HG03378 (cell line): Measurements from ENCODE around the gene SPDEF.

Experiments used
- ATAC-seq: cut with Tn5 transposase; IDR thresholded peaks from one replicate; pipeline ENCODE4 v1.9.1; 2021; ENCODE audit warnings: mild to moderate bottlenecking, moderate library complexity; ENCODE audit not compliant: unreplicated experiment

Gene SPDEF

DNA sequence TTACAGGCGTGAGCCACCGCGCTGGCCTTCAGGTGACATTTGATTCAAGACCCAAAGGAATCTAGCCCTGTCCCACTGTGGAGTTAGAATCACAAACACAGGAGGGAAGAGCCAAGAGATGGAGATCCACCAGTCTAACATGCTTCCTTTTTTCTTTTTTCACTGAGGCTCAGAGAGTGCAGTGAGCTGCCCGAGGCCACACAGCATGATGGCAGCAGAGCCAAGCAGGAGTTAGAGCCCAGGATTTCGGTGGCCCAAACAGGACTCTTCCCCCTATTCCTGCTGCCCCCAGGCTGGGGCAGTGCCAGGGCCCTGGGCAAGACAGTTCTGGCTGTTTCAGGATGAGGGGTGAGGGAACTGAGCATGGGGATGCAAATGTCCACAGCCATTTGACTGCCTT is 8.1 kb upstream of the SPDEF start:
- ATAC-seq = no peak

DNA sequence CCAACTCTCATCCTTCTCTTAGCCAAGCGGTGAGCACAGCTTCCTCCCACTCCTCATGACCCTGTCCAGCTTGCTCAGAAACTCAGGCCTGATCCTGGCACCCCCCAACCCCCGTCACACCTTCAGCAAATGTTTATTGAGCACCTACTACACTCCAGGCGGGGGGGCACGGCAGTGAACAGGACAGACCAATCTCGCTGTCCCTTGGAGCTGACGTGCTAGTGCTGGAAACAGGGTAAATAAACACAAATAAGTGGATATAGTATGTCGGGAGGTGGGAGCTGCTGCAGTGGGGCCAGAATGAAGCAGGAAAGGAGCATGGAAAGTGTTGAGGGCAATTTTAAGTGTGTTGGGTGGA is 7.4 kb upstream of the SPDEF start:
- no peak for ATAC-seq

- ATAC-seq = no peak
These were observed 6.9 kb upstream of the SPDEF start for GRCh38 chr6:34562861-34563512.

GRCh38 chr6:34562350-34562749 is 6.2 kb upstream of the SPDEF start:
- no peak for ATAC-seq

GRCh38 chr6:34561227-34561530 is 5.0 kb upstream of the SPDEF start:
- ATAC-seq = no peak

GRCh38 chr6:34560366-34561226 is 4.5 kb upstream of the SPDEF start:
- no peak for ATAC-seq

GRCh38 chr6:34559651-34560365 is 3.7 kb upstream of the SPDEF start:
- ATAC-seq = no peak

DNA sequence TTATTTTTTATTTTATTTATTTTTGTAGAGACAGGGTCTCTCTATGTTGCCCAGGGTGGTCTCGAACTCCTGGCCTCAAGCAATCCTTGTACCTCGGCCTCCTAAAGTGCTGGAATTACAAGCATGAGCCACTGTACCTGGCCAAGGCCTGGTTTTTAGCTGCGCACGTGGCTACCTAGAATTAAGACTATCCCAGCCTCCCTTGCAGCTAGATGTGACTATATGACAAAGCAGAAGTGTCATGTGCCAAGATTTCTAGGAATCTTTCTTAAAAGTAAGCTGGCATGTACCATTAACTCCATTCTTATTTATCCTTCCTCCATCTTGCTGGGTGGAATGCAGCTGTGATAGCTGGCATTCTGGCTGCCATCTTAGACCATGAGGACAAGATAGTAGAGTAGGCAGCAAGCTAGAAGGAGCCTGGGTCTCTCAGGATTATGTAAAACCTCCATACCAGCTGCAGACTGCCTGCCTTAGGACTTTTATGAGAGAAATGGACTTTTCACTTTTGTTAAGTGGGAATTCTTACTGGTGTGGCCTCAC is 2.1 kb upstream of the SPDEF start:
- no peak for ATAC-seq

- ATAC-seq = no peak
These were observed 1.1 kb upstream of the SPDEF start for GRCh38 chr6:34557228-34557627.

DNA sequence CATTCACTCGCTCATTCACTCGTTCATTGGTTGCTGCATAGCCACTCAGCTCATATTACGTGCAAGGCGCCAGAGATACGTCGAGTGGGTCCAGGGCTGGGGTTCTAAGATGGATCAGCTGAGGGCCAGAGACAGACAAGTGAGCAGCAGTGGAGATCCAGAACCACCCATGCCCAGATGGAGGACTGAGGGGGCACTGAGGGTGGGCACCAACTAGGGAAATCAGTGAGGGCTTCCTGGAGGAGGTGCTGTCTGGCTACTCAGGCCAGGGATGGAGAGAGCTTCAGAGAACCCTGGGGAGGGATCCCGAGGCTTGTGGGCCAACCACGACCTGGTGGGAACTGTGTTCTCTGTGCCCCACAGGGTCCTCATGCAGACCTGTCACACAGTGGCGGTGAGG is 364 bp upstream of the SPDEF start:
- no peak for ATAC-seq

DNA sequence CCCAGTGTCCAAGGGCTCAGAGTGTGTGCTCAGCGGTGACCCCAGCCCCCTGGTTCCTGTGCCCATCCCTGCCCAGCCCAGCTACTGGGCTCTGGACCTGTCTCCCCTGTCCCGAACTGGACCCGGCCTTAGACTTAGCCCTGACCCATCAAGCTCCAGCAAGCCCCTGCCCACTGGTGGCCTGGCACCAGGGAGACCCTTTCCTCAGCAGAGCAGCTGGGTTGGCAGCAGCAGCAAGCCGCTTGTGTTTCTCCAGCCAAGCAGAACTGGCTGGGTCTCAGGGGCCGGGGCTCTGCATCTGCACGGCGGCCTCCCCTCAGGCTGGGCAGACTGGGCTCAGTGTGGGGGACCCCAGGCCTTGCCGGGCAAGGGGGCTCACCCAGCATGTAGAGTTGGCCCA is 801 bp downstream of the SPDEF start:
- no peak for ATAC-seq

DNA sequence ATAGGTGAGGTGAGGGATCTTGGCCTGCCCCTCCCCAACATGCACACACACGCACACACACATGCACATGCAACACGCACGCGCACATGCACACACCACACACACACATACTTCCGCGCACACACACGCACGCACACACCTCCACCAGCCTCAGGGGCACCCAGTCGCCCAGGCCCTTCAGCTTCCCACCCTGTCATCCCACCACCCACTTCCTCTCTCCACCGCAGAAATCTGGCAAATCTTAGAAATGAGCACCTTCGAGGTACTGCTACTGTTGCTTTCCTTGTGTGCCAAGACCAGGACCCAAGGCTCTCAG is 1.2 kb downstream of the SPDEF start:
- ATAC-seq = no peak

DNA sequence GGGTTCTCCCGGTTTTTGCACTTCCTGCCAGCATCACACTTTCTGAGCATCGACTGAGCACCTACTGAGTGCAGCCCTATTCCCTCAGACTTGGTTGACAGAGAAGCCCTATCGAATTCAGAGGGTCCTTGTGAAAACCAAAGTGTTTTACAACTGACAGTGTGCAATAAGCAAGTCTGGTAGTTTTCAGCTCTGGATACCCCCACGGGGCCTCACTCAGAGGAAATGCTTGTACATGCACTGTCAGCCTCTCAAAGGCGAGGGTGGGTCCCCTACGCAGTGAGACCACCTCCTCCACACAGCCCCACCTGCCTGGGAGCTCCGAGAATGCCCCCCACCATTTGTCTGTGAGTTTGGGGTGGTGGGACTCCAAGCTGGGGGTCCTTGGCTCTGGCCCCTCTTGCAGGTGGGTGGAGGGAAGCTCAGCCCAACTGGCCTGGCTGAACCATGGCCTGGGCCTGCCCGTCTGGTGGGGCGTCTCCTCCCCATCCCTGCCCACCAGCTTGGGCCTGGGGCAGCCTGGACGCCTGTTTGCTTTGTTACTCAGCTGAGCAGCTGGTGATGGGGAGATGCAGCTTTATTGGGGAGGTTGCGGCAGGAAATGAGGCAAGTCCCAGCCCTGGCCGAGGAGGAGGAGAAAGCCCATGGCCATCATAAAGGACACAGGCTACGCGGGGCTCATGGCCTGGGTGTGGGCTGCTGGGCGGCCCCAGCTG is 1.7 kb downstream of the SPDEF start:
- ATAC-seq = no peak

- ATAC-seq = no peak
These were observed 2.4 kb downstream of the SPDEF start for GRCh38 chr6:34553750-34554149.

GRCh38 chr6:34553146-34553545 is 3.0 kb downstream of the SPDEF start:
- ATAC-seq = no peak

- ATAC-seq = no peak
These were observed 3.5 kb downstream of the SPDEF start for GRCh38 chr6:34552620-34553019.

DNA sequence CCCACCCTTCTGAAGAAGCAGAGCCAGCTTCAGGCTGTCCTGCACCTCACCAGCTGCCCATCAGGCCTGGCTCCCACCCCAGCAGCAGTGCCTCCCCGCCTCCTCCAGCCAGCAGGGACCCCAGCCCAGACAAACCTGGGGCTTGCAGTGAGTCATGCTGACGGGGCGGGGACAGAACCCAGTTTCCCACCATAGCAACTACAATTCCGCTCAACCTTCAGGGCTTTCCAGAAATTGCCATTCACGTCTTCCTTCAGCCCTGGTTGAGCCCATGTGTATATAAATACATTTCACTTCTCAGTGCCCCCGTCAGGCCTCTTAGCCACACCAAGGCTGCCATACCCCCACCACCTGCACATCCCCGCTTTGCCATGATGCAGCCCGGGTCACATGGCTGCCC is 4.4 kb downstream of the SPDEF start:
- no peak for ATAC-seq

- no peak for ATAC-seq
These were observed 6.3 kb downstream of the SPDEF start for GRCh38 chr6:34549804-34550202.

DNA sequence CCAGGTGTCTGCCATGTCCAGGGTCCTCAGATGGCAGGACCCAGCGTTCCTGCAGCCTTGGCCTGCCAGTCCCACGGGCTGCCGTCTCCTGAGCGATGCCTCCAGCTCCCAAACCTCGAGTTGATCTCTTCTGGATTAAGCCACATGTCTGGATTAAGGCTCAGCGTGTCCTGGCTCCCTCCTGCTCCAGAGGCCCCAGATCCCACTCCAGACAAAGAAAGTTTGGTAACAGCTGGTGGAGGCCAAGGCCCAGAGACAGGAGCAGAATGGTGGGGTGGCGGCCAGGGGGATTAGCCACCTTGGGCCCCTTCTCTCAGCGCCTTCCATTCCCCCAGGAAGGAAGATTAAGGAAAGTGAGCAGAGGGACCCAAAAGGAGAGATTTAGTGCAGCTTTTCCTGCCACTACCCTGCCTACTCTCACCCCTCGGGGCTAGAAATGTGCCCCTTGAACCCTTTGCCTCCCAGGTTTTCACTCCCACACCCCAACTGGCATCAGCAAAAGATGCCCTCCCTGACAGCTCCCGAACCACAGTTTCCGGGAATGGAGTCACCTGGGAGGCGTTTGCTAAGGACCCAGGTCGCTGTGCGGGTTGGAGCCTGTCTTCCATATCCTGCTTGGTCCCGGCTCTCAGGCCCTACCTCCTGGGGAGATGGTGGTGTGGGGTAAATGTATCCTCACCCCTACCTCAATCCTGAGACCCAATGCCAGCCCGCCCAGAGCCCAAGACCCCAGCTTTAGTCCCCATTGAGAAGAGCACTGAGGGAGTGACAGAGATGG is 6.9 kb downstream of the SPDEF start:
- ATAC-seq = no peak
